Measurements from ENCODE around the gene CDC14A. TPM values are rescaled to one million over a fixed set of nuclear protein-coding genes. Genes with fewer than 3 reads are reported as not detected.

Gene CDC14A
- total RNA-seq, 1 experiment from 2014 or later = 6.6 TPM

DNA sequence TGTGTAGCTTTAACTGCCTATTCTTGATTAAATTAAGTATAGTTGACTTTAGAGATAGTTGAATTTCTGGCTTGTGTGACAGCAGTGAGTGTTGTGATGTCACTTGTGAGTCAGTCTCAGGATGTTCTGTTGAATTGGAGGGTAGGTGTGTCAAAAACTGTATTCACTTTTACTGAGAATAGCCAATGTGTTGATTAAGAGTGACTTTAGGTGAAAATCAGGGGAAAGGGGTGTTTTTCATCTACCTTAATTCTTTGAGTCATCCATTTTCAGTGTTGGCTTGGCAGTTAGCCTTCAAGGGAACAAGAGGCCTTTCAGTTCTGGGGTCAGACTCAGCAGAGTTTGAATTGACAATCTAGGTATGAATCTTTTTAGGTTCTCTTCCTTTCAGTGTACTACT is 75.9 kb downstream of the CDC14A start:
- ChIA-PET POLR2A (no interaction called here), CTCF (no interaction called here)
- no peak for TF ChIP-seq POLR2AphosphoS5 (IDR thresholded peaks at IDR 0.05; ENCODE audit: low read depth, low read length)
- TF ChIP-seq, protein P1, sequence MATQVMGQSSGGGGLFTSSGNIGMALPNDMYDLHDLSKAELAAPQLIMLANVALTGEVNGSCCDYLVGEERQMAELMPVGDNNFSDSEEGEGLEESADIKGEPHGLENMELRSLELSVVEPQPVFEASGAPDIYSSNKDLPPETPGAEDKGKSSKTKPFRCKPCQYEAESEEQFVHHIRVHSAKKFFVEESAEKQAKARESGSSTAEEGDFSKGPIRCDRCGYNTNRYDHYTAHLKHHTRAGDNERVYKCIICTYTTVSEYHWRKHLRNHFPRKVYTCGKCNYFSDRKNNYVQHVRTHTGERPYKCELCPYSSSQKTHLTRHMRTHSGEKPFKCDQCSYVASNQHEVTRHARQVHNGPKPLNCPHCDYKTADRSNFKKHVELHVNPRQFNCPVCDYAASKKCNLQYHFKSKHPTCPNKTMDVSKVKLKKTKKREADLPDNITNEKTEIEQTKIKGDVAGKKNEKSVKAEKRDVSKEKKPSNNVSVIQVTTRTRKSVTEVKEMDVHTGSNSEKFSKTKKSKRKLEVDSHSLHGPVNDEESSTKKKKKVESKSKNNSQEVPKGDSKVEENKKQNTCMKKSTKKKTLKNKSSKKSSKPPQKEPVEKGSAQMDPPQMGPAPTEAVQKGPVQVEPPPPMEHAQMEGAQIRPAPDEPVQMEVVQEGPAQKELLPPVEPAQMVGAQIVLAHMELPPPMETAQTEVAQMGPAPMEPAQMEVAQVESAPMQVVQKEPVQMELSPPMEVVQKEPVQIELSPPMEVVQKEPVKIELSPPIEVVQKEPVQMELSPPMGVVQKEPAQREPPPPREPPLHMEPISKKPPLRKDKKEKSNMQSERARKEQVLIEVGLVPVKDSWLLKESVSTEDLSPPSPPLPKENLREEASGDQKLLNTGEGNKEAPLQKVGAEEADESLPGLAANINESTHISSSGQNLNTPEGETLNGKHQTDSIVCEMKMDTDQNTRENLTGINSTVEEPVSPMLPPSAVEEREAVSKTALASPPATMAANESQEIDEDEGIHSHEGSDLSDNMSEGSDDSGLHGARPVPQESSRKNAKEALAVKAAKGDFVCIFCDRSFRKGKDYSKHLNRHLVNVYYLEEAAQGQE (IDR thresholded peaks at IDR 0.05; ENCODE audit: insufficient read depth in 1 of 2, low read depth in 2 of 2, low read length in 1 of 2) = no peak
- no peak for TF ChIP-seq TCF7L2 (IDR thresholded peaks at IDR 0.05; ENCODE audit: low read depth, low read length)
- TF ChIP-seq SIN3A (IDR thresholded peaks at IDR 0.05; ENCODE audit: borderline replicate concordance, insufficient read depth, low read depth, low read length) = no peak
- TF ChIP-seq, protein P2, sequence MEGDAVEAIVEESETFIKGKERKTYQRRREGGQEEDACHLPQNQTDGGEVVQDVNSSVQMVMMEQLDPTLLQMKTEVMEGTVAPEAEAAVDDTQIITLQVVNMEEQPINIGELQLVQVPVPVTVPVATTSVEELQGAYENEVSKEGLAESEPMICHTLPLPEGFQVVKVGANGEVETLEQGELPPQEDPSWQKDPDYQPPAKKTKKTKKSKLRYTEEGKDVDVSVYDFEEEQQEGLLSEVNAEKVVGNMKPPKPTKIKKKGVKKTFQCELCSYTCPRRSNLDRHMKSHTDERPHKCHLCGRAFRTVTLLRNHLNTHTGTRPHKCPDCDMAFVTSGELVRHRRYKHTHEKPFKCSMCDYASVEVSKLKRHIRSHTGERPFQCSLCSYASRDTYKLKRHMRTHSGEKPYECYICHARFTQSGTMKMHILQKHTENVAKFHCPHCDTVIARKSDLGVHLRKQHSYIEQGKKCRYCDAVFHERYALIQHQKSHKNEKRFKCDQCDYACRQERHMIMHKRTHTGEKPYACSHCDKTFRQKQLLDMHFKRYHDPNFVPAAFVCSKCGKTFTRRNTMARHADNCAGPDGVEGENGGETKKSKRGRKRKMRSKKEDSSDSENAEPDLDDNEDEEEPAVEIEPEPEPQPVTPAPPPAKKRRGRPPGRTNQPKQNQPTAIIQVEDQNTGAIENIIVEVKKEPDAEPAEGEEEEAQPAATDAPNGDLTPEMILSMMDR (IDR thresholded peaks at IDR 0.05) = no peak

DNA sequence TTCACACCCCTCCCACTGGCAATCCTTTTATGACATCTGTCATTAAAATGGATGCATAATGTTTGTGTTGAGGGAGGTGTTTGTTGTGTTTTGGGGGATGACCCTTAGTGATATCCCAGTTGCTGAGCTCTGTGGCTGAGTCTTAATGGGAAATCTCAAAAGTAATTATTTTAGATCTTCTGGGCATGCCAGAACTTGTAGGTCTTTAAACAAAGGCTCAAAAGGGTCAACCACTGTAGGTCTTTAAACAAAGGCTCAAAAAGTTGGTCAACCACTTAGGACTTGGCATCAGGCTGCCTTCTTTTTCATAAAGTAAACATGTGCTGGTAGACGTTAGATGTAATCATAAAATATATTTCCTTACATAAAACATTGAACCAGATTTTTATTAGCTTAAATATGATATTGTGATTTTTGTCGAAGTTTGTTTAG is 78.0 kb downstream of the CDC14A start:
- H3K4me1 ChIP-seq (ENCODE audit: control insufficient read depth, insufficient read depth, low read length) = no peaks in the 10 kb centered on the region
- TF ChIP-seq, protein P2 (IDR thresholded peaks at IDR 0.05) = no peak
- no peak for TF ChIP-seq POLR2AphosphoS5 (IDR thresholded peaks at IDR 0.05; ENCODE audit: low read depth, low read length)
- TF ChIP-seq, protein P1 (IDR thresholded peaks at IDR 0.05; ENCODE audit: insufficient read depth in 1 of 2, low read depth in 2 of 2, low read length in 1 of 2) = no peak
- TF ChIP-seq SIN3A (IDR thresholded peaks at IDR 0.05; ENCODE audit: borderline replicate concordance, insufficient read depth, low read depth, low read length) = no peak
- TF ChIP-seq TCF7L2 (IDR thresholded peaks at IDR 0.05; ENCODE audit: low read depth, low read length) = no peak
- H3K9me3 ChIP-seq (ENCODE audit: control insufficient read depth, insufficient read depth, low read depth, low read length) = no peaks in the 10 kb centered on the region
- in situ Hi-C loops (cut with HindIII; ENCODE audit: low pct_unique_long_range_greater_than_20kb, low sequenced_read_pairs) = no loop called here
- H3K27ac ChIP-seq (ENCODE audit: low read length) = no peak overlapping the region
- no TSS peak for BruUV-seq (replicated peaks)
- no peaks in the 10 kb centered on the region for H3K27me3 ChIP-seq (ENCODE audit: control insufficient read depth, insufficient read depth, low read length)
- H3K4me3 ChIP-seq (ENCODE audit: low read depth in 2 of 2, low read length in 2 of 2) = no peak overlapping the region
- POLR2A ChIA-PET = no interaction called here
- CTCF ChIA-PET = no interaction called here
- ATAC-seq (no peak), DNase-seq (ENCODE audit: low read depth, low spot score) (no peak)
- intact Hi-C loops (cut with micrococcal nuclease; ENCODE audit: unreplicated experiment) = no loop called here
- no peaks in the 10 kb centered on the region for H3K36me3 ChIP-seq (ENCODE audit: control insufficient read depth, insufficient read depth, low read length)

More for the DNA sequence above, 75.9 kb downstream of the CDC14A start:
- Histone ChIP-seq H3K4me3 (ENCODE audit: low read depth in 2 of 2, low read length in 2 of 2) (no peak overlapping the region), H3K4me1 (ENCODE audit: control insufficient read depth, insufficient read depth, low read length) (no peaks in the 10 kb centered on the region), H3K27me3 (ENCODE audit: control insufficient read depth, insufficient read depth, low read length) (no peaks in the 10 kb centered on the region), H3K9me3 (ENCODE audit: control insufficient read depth, insufficient read depth, low read depth, low read length) (no peaks in the 10 kb centered on the region), H3K36me3 (ENCODE audit: control insufficient read depth, insufficient read depth, low read length) (no peaks in the 10 kb centered on the region), H3K27ac (ENCODE audit: low read length) (no peak overlapping the region)
- intact Hi-C loops (cut with micrococcal nuclease; ENCODE audit: unreplicated experiment) = no loop called here
- no TSS peak for BruUV-seq (replicated peaks)
- ATAC-seq (no peak), DNase-seq (ENCODE audit: low read depth, low spot score) (no peak)
- in situ Hi-C loops (cut with HindIII; ENCODE audit: low pct_unique_long_range_greater_than_20kb, low sequenced_read_pairs) = no loop called here
